Measurements from ENCODE around the gene PSMD14.
"Not testable (repeated sequence)": the region's sequence is repeated elsewhere in the genome, so short reads cannot be mapped to it uniquely, and the experiment has no call there.

Gene PSMD14

DNA sequence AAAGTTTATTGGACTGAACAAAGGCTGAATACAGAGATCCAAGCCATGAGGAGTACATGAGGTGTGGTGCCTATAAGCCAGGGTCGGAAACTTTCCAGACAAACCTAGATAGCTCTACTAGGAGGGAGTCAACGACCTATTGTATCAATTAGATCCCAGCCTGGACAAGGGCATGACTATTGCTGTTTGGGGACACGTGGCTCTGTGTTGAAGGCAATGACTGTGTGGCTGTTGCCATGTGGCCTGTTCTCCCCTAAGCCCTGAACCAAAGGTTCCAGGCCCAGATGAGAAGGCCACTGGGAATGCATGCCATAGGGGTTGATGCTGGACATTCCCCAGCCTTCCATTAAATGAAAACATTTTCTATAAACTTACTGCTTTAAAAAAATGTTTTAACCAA lies 31.3 kb downstream of the PSMD14 start:
- not testable (repeated sequence) for FAIRE-seq

- FAIRE-seq: not testable (repeated sequence)
These were observed 32.7 kb downstream of the PSMD14 start for GRCh38 chr2:161340930-161341413.

- no peak for FAIRE-seq
These were observed 35.0 kb downstream of the PSMD14 start for GRCh38 chr2:161343235-161343634.

DNA sequence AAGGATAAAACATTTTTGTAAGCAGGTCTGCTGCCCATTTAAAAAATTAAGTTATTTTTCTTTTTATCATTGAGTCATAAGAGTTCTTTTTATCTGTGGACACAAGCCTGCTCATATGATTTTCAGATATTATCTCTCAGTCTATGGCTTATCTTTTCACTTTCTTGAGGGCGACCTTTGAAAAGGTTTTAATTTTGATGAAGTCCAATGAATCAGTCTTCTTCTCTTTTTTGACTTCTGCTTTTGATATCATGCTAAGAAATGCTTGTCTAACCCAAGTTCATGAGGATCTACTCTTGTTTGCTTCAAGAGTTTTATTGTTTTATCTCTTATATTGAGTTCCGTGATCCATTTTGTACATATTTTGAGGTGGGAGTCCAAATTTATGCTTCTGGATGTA lies 36.5 kb downstream of the PSMD14 start:
- FAIRE-seq: no peak

GRCh38 chr2:161351678-161352077 lies 43.5 kb downstream of the PSMD14 start:
- no peak for FAIRE-seq

DNA sequence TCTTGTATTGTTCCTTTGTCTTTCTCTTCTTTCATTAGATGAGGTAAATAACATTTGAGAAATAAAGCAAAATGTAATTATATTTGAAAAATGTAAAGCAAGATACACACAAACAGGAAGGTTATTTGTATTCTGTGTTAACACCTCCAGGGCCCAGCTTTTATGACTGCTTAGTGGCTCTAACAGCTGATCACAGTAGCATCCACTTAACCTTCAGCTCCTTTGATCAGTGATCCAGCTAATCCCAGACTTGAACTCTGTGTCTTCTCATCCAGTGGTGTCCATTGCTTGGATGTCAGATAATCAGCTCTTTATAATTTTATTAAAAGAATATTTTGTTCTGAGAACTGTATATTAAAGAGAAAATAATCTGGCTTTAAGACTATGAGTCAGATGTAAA lies 44.5 kb downstream of the PSMD14 start:
- FAIRE-seq: no peak

- FAIRE-seq: no peak
These were observed 45.3 kb downstream of the PSMD14 start for GRCh38 chr2:161353543-161353942.

DNA sequence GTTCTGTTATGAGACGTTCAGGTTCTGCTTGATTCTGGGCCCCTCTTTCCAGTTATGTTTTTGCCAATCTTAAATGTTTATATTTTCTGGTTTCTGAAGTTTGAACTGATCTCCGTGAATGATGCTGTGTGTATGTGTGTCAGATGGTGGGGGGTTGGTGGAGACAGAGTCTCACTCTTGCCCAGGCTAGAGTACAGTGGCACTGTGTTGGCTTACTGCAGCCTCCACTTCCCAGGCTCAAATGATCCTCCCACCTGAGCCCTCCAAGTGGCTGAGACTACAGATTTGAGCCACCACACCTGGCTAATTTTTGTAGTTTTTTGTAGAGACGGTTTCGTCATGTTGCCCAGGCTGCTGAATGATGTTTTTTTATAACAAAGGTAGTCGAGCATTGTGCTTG lies 45.9 kb downstream of the PSMD14 start:
- FAIRE-seq: no peak

- peak; percentile 78 for FAIRE-seq
These were observed 46.9 kb downstream of the PSMD14 start for GRCh38 chr2:161355106-161355505.

DNA sequence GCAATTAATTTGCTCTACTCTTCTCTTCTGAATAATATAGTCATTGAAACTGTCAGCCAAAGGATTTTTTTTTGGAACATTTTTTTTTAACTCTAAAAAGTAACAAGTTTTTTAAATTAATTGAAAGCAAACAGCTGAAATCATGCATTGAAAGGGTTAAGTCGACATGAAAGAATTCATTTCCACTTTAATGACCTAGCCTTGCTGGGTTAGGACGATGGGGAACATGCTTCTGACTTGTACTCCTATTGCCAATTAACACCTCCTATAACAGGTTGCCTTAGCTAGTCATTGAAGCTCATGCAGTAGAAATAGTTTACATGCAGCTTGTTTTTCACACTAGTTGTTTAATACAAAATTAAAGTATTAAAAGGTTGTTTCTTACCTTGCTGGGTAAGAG lies 47.8 kb downstream of the PSMD14 start:
- no peak for FAIRE-seq

GRCh38 chr2:161357097-161357496 lies 48.9 kb downstream of the PSMD14 start:
- no peak for FAIRE-seq

- FAIRE-seq: no peak
These were observed 50.6 kb downstream of the PSMD14 start for GRCh38 chr2:161358838-161359237.

GRCh38 chr2:161360095-161360654 lies 52.0 kb downstream of the PSMD14 start:
- not testable (repeated sequence) for FAIRE-seq

DNA sequence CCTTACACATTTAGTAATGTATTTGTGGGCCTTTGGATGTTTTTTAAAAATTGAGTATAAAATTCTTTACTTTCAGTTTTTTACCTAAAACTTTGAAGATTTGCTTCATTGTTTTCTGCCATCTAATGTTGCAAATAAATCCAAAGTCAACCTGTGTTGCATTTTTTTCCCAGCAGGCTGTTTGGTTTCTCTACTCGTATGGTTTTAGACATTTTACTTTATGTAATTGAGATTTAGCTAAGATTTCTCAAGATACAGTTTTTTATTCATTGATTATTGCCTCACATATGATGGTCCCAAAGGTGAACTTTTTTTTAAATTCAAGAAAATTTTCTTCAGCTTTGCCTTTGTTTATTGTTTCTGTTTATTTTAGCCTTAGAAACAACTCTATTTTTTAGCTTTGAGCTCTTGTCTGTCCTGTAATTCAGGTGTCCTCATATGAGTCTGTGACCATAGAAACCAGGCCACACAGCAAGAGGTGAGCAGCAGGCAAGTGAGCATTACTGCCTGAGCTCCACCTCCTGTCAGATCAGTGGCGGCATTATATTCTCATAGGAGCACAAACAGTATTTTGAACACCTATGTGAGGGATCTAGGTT lies 54.4 kb downstream of the PSMD14 start:
- FAIRE-seq: no peak

- no peak for FAIRE-seq
These were observed 59.5 kb downstream of the PSMD14 start for GRCh38 chr2:161367675-161368074.

- no peak for FAIRE-seq
These were observed 61.1 kb downstream of the PSMD14 start for GRCh38 chr2:161369311-161369710.

- no peak for FAIRE-seq
These were observed 62.8 kb downstream of the PSMD14 start for GRCh38 chr2:161370981-161371380.

DNA sequence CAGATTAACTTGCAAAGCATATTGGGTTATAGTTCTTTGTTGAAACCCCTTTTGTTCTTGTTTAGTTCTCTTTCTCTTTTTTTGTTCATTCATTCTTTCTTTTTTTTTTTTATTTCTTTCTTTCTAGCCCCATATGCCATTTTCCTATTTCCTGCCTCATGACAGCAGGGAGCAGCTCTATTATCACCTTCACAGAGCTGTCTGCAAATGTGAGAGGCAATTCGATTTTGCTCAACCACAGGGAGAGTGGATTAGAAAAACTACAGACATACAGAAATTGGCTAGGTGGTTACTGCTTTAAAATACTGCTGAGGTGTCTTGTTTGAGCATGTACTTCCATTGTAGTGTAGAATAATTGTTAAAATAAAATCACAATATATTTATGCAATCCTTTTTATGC lies 63.6 kb downstream of the PSMD14 start:
- no peak for FAIRE-seq

DNA sequence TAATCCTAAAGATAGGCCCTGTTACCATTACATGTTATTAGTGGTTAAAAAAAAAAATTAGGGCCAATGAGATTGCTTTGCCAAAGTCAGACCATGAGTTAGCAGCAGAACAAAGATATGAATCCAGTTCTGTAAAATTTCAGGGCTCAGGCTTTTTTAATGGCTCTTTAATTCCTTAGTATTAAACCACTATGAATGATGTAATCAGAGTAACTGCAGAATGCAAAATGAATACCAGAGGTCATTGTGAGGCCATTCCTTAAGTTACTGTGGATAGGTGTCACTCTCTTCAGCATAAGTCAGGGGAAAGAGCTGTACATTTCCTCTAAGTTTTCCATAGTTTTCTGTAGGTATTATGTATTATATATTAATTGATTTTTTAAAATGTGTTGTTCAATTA lies 65.7 kb downstream of the PSMD14 start:
- FAIRE-seq: no peak

GRCh38 chr2:161374446-161374845 lies 66.2 kb downstream of the PSMD14 start:
- FAIRE-seq: no peak

DNA sequence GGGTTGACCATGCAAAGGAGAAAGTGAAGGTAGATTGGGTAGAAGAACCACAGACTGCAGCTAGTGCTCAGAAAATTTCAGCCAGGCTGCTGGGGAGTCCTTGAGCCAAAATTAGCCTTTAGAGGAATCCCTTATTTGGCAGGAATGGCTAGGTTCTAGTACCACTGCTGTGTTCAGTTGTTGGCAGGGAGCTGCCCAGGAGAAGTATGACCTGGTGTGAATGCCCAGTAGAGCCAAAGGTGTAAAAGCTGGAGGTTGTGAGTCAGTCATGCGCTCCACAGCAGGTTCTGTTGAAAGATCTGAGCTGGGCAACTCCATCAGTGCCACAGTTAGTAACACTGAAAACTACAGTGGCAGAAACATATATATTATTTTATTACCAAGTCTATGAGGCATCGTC lies 71.5 kb downstream of the PSMD14 start:
- no peak for FAIRE-seq

DNA sequence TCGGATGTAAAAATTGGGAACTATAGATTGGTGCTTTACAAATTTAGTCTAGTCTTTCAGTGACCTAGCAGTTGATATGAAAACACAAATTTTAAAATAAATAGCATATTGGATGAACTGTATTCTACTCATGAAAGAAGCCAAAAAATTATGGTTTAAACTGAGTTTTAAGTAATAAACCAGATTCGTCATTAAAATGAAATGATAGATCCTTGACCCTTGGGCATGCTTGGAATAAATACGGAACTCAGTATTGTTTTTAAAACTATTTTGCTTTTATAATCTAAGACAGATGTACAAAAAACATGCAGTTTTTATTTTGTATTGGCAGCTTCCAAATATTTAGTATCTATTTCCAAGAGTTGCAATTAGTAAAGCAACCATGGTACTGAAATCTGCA lies 73.3 kb downstream of the PSMD14 start:
- FAIRE-seq: no peak

DNA sequence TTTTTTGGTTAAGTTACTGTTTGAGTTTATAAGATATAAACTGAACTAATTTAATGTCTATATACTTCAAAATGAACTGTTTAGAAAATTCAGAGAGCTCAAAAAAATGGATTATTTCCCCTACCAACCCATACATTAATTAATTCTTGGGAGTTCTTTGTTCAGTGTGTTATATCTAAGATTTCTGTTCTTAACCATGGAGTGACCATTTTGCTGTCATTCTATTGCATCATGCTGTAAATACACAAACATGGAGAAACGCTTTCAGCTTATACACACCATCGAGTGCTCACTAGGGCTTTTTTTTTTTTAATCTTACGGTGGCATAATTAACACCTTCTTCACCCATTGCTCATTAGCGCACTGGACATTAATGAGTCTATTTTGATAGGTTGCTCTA lies 74.5 kb downstream of the PSMD14 start:
- FAIRE-seq: no peak

DNA sequence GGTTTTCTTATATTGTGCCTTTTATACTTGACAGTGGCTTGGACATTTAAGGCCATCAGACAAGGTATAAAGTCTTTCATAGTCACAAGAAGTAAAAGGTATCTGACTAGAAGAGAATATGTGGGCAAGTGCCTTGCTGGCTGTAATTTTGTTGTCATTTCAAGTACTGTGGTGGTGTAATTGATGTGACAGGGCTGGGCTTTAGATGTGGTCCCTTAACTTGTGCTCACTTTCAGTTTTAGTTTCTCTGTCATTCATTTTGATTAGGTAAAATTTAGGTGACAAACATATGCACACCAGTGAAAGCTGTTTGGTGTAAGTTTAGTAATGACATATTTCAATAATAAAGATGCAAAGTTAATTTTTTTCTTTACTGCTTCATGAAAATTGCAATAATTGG lies 76.6 kb downstream of the PSMD14 start:
- FAIRE-seq: no peak

DNA sequence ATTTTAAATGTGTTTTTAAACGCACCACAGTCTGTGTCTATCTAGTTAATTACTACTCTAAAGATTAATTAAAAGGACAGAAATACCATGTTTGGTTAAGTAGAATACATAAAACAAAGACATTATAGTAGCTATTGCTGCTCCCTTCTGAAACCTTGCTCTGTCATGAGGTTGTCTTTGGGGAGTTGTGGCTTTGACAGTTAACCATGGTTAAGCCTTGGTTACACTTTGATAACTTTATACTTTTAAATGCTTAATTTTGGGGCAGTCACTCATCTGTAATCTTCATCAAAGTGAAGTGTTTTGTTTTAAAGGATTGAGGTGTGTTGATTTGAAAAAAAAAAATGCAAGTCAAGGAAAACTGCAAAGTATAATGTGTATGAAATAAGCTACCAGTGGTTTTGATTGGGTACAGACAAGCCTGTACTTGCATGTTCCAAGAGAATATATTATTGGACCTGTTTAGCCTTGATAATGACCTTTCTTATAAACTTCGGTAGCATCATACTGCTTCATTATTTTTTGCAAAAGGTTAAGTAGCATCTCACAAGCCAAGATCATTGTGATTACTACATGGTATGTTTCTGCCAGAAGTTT lies 78.1 kb downstream of the PSMD14 start:
- no peak for FAIRE-seq
